ENCODE data around the gene CLSTN1. TPM values are rescaled to one million over a fixed set of nuclear protein-coding genes. Genes with fewer than 3 reads are reported as not detected.

Gene CLSTN1
- total RNA-seq, 1 donor from 2014 or later = 178 TPM

GRCh38 chr1:9730096-9730901, 93.5 kb downstream of the CLSTN1 start:
- DNase-seq (ENCODE audit: low read depth) = no peak

DNA sequence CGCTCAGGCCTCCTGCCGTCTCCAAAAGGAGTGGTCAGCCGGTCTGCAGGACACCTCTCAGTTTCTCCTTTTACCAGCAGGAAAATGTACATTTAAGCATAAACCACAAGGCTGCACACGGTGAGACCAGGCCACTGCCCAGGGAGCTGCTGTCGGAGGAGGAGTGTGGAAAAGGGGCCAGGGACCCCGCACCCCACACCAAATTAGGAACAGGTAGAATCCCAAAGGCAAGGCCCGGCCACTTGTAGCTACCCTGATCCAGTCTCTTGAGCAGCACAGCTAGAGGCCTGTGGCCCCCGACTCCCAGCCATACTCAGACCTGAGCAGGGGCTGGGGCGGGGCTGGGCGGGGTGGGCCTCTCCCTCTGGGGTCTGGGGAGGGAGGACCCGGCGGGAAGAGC, 94.2 kb downstream of the CLSTN1 start:
- DNase-seq (ENCODE audit: low read depth) = no peak

GRCh38 chr1:9728451-9729295, 95.1 kb downstream of the CLSTN1 start:
- DNase-seq (ENCODE audit: low read depth) = no peak

DNA sequence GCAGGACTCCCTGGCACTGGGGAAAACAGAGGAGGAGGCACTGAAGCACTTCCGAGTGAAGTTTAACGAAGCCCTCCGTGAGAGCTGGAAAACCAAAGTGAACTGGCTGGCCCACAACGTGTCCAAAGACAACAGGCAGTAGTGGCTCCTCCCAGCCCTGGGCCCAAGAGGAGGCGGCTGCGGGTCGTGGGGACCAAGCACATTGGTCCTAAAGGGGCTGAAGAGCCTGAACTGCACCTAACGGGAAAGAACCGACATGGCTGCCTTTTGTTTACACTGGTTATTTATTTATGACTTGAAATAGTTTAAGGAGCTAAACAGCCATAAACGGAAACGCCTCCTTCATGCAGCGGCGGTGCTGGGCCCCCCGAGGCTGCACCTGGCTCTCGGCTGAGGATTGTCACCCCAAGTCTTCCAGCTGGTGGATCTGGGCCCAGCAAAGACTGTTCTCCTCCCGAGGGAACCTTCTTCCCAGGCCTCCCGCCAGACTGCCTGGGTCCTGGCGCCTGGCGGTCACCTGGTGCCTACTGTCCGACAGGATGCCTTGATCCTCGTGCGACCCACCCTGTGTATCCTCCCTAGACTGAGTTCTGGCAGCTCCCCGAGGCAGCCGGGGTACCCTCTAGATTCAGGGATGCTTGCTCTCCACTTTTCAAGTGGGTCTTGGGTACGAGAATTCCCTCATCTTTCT, 96.7 kb downstream of the CLSTN1 start:
- no peak for DNase-seq (ENCODE audit: low read depth)

DNA sequence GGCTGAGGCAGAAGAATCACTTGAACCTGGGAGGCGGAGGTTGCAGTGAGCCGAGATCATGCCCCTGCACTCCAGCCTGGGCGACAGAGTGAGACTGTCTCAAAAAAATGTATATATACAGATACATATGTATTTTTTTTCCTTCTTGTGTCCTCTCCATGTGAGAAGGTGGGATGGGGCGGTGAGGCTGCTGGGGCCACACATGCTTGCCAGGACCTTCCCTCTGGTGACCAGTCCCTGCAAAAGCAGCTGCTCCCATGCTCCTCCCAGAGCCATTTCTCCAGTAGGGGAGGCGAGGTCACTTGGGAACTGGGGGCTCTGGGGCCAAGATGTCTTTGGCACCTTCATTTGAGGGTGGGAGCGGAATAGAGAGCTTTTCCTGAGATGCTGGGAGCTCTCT, 97.4 kb downstream of the CLSTN1 start:
- DNase-seq (ENCODE audit: low read depth) = no peak

GRCh38 chr1:9724706-9725476, 98.9 kb downstream of the CLSTN1 start:
- peak; percentile 18 for DNase-seq (ENCODE audit: low read depth)

DNA sequence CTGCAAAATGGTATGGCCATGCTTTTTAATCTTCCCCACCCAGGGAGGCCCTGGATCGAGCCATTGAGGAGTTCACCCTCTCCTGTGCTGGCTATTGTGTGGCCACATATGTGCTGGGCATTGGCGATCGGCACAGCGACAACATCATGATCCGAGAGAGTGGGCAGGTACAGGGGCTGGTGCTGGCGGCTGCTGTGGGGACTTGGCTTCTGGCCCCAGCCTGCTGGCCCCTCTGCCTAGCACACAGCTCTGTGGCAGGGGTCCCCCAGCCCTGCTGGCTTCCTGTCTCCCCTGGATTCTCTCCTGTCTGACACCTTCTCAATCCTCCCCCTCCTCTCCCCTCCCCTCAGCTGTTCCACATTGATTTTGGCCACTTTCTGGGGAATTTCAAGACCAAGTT, 99.8 kb downstream of the CLSTN1 start:
- DNase-seq (ENCODE audit: low read depth) = no peak

- no peak for DNase-seq (ENCODE audit: low read depth)
These were observed 100.5 kb downstream of the CLSTN1 start for GRCh38 chr1:9723068-9723805.

- no peak for DNase-seq (ENCODE audit: low read depth)
These were observed 101.4 kb downstream of the CLSTN1 start for GRCh38 chr1:9722378-9722749.

GRCh38 chr1:9721606-9722377, 102.0 kb downstream of the CLSTN1 start:
- no peak for DNase-seq (ENCODE audit: low read depth)

GRCh38 chr1:9720785-9721605, 102.8 kb downstream of the CLSTN1 start:
- DNase-seq (ENCODE audit: low read depth) = no peak

GRCh38 chr1:9719978-9720722, 103.6 kb downstream of the CLSTN1 start:
- no peak for DNase-seq (ENCODE audit: low read depth)

- no peak for DNase-seq (ENCODE audit: low read depth)
These were observed 105.6 kb downstream of the CLSTN1 start for GRCh38 chr1:9718006-9718680.

GRCh38 chr1:9717193-9718005, 106.4 kb downstream of the CLSTN1 start:
- peak; percentile 80 for DNase-seq (ENCODE audit: low read depth)

- no peak for DNase-seq (ENCODE audit: low read depth)
These were observed 107.2 kb downstream of the CLSTN1 start for GRCh38 chr1:9716404-9717192.

DNA sequence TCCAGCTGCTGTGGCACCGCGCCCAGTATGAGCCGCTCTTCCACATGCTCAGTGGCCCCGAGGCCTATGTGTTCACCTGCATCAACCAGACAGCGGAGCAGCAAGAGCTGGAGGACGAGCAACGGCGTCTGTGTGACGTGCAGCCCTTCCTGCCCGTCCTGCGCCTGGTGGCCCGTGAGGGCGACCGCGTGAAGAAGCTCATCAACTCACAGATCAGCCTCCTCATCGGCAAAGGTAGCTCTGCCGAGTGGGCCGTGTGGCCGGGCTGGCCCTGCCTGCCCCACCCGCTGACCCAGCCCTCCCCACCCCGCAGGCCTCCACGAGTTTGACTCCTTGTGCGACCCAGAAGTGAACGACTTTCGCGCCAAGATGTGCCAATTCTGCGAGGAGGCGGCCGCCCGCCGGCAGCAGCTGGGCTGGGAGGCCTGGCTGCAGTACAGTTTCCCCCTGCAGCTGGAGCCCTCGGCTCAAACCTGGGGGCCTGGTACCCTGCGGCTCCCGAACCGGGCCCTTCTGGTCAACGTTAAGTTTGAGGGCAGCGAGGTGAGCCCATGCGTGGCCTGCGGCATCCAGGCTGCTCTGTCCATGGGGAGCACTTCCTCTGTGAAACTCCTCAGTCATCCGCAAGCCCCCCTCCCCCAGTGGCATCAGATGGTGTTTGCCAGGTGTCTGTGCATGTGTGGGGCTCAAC, 108.1 kb downstream of the CLSTN1 start:
- DNase-seq (ENCODE audit: low read depth) = no peak
